ENCODE data around the gene PDIA4.

Gene PDIA4

DNA sequence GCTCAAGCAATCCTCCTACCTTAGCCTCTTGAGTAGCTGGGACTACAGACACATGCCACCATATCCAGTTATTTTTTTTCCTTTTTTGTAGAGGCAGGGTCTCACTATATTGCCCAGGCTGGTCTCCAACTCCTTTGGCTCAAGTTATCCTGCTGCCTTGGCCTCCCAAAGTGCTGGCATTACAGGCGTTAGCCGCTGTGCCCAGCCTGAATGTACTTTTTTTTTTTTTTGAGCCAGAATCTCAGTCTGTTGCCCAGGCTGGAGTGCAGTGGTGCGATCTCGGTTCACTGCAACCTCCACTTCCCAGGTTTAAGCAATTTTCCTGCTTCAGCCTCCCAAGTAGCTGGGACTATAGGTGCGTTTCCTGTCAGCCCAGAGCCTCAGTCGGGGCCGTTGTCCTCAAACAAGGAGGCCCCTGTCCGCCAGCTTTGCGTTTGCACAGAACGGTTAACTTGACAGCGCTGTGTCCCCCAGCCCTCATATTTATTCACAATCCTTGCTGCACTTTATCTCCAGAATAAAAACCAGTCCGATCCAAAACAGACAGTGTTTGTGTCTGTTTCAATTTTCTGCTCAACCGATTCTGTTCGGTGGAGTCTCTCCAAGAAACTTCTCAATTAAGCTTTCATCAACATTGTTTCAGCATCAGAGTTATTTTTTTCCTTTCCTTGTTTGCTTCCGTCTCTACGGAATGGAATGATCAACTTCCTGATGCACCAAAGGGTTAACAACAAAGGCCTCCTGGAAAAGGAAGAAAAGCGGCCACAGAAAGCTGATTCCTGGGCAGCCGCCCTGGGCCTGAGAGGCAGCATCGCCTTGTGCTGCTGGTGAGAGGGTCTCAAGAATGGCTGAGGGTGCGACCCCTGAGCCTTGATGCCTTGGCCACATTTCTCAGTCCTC, 64.5 kb downstream of the PDIA4 start:
- Histone ChIP-seq H3K9me3 (ENCODE audit: insufficient read depth, low read length) (no peaks in the 10 kb centered on the region), H4K20me1 (ENCODE audit: low read depth, low read length) (no peaks in the 10 kb centered on the region), H3K9me2 (replicated peaks; ENCODE audit: insufficient read depth, low read length) (no peaks in the 10 kb centered on the region), H3K27ac (ENCODE audit: low read depth, low read length) (no peak overlapping the region), H3F3A (ENCODE audit: insufficient read depth) (no peaks in the 10 kb centered on the region), H3K79me2 (ENCODE audit: insufficient read depth, low read length) (no peaks in the 10 kb centered on the region), H3K4me3 (ENCODE audit: insufficient read depth, low read length, poor library complexity, severe bottlenecking) (no peak overlapping the region), H3K4me2 (ENCODE audit: low read depth, low read length, poor library complexity, severe bottlenecking) (peak overlapping the region; percentile 62), H2AFZ (ENCODE audit: low read depth, low read length, severe bottlenecking) (no peak overlapping the region), H3K36me3 (ENCODE audit: low read length) (no peaks in the 10 kb centered on the region), H3K9ac (ENCODE audit: low read length) (no peak overlapping the region), H3K27me3 (ENCODE audit: low read length) (no peaks in the 10 kb centered on the region)
- TF ChIP-seq, protein P1, sequence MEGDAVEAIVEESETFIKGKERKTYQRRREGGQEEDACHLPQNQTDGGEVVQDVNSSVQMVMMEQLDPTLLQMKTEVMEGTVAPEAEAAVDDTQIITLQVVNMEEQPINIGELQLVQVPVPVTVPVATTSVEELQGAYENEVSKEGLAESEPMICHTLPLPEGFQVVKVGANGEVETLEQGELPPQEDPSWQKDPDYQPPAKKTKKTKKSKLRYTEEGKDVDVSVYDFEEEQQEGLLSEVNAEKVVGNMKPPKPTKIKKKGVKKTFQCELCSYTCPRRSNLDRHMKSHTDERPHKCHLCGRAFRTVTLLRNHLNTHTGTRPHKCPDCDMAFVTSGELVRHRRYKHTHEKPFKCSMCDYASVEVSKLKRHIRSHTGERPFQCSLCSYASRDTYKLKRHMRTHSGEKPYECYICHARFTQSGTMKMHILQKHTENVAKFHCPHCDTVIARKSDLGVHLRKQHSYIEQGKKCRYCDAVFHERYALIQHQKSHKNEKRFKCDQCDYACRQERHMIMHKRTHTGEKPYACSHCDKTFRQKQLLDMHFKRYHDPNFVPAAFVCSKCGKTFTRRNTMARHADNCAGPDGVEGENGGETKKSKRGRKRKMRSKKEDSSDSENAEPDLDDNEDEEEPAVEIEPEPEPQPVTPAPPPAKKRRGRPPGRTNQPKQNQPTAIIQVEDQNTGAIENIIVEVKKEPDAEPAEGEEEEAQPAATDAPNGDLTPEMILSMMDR (IDR thresholded peaks at IDR 0.05; ENCODE audit: insufficient read depth, low read length, poor library complexity, severe bottlenecking) = no peak
- no peak for TF ChIP-seq EZH2phosphoT487 (conservative IDR thresholded peaks at IDR 0.05; ENCODE audit: low read length)

DNA sequence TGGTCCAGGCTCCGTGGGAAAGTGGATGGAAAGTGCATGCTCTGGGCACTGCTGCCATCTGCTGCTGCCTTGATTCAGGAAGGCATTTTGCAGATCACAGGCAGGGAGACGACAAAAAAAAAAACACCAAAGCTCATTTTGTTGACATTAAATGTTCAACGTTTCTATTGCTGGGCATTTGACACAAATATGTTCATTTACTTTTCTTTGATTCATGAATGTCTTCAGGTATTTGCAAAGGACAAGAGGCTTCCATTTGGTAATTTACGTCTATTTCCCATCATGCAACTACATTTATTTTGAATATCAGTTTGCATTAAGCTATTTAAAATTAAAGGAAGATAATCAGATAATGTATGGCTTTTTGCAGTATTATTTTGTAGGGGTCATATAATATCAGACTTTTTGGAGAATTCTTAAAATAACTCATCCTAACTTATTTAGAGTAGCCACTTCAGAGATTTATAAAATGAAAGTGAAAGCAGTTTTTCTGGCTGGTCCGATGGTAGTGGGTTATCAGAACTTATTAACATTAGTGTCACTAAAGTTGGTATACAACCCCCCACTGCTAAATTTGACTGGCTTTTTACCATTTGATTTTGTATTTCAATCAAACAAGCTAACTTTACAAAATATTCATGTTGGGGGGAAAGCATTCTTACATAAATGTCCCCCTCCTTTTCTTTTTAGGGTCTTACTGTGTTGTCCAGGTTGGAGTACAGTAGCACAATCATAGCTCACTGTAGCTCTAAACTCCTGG, 65.3 kb downstream of the PDIA4 start:
- Histone ChIP-seq H4K20me1 (ENCODE audit: low read depth, low read length) (no peaks in the 10 kb centered on the region), H3K9ac (ENCODE audit: low read length) (peak overlapping the region; percentile 29), H3F3A (ENCODE audit: insufficient read depth) (no peaks in the 10 kb centered on the region), H3K4me3 (ENCODE audit: insufficient read depth, low read length, poor library complexity, severe bottlenecking) (peak overlapping the region; percentile 52), H3K79me2 (ENCODE audit: insufficient read depth, low read length) (no peaks in the 10 kb centered on the region), H2AFZ (ENCODE audit: low read depth, low read length, severe bottlenecking) (peak overlapping the region; percentile 70), H3K9me2 (replicated peaks; ENCODE audit: insufficient read depth, low read length) (no peaks in the 10 kb centered on the region), H3K4me2 (ENCODE audit: low read depth, low read length, poor library complexity, severe bottlenecking) (peak overlapping the region; percentile 62), H3K9me3 (ENCODE audit: insufficient read depth, low read length) (no peaks in the 10 kb centered on the region), H3K27ac (ENCODE audit: low read depth, low read length) (no peak overlapping the region), H3K36me3 (ENCODE audit: low read length) (no peaks in the 10 kb centered on the region), H3K27me3 (ENCODE audit: low read length) (no peaks in the 10 kb centered on the region)
- no peak for TF ChIP-seq EZH2phosphoT487 (conservative IDR thresholded peaks at IDR 0.05; ENCODE audit: low read length)
- TF ChIP-seq, protein P1 (IDR thresholded peaks at IDR 0.05; ENCODE audit: insufficient read depth, low read length, poor library complexity, severe bottlenecking) = peak; percentile 64

GRCh38 chr7:148962440-148962822, 65.9 kb downstream of the PDIA4 start:
- peak overlapping the region; percentile 70 for H2AFZ ChIP-seq (ENCODE audit: low read depth, low read length, severe bottlenecking)
- H3K9me2 ChIP-seq (replicated peaks; ENCODE audit: insufficient read depth, low read length) = no peaks in the 10 kb centered on the region
- H3K9me3 ChIP-seq (ENCODE audit: insufficient read depth, low read length) = no peaks in the 10 kb centered on the region
- H3K36me3 ChIP-seq (ENCODE audit: low read length) = no peaks in the 10 kb centered on the region
- no peaks in the 10 kb centered on the region for H3K27me3 ChIP-seq (ENCODE audit: low read length)
- H3F3A ChIP-seq (ENCODE audit: insufficient read depth) = no peaks in the 10 kb centered on the region
- peak overlapping the region; percentile 29 for H3K9ac ChIP-seq (ENCODE audit: low read length)
- no peaks in the 10 kb centered on the region for H4K20me1 ChIP-seq (ENCODE audit: low read depth, low read length)
- TF ChIP-seq, protein P1 (IDR thresholded peaks at IDR 0.05; ENCODE audit: insufficient read depth, low read length, poor library complexity, severe bottlenecking) = no peak
- TF ChIP-seq EZH2phosphoT487 (conservative IDR thresholded peaks at IDR 0.05; ENCODE audit: low read length) = no peak
- no peak overlapping the region for H3K27ac ChIP-seq (ENCODE audit: low read depth, low read length)
- H3K79me2 ChIP-seq (ENCODE audit: insufficient read depth, low read length) = no peaks in the 10 kb centered on the region
- H3K4me2 ChIP-seq (ENCODE audit: low read depth, low read length, poor library complexity, severe bottlenecking) = peak overlapping the region; percentile 62
- peak overlapping the region; percentile 52 for H3K4me3 ChIP-seq (ENCODE audit: insufficient read depth, low read length, poor library complexity, severe bottlenecking)

Data from SU-DHL-6 (cell line).